ENCODE results near the gene RNFT2. TPM values are rescaled to one million over a fixed set of nuclear protein-coding genes. Genes with fewer than 3 reads are reported as not detected.

Gene RNFT2
- total RNA-seq, 1 experiment from 2014 or later = 29.5 TPM

DNA sequence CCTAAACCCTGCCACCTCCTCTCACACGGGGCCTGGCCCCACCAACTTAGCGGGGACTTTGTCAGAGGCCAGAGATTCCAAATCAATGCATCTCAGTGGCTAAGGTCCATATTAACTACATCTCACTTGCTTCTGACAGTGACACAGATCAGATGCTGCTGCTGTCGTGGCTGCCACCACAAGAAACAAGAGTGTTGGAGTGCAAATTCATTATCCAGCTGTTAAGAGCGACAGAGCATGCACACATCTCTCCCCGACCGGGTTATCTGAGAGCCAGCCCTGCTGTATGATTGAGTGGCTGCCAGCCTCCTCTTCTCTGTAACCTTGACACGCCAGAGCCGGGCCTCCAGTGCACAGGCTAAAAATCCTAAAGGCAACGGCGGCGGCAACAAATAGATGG, 40.4 kb upstream of the RNFT2 start:
- no peak for DNase-seq
- H3K27ac Mint-ChIP-seq = no peak overlapping the region
- peaks cover 0 to 4% (median 0%) of the 10 kb centered on the region in 3 experiments; a peak in 1 of 7 replicates for H3K36me3 Mint-ChIP-seq (ENCODE audit: insufficient read depth in 1 of 3, low read depth in 3 of 3)
- H3T11ph ChIP-seq (ENCODE audit: low read length) = no peak overlapping the region
- H3K79me1 ChIP-seq (ENCODE audit: insufficient read depth, low read depth, low read length, poor library complexity, severe bottlenecking) = no peaks in the 10 kb centered on the region
- no peak overlapping the region for H4K8ac ChIP-seq (replicated peaks; ENCODE audit: insufficient read length, low read depth, low read length)
- H3K18ac ChIP-seq (ENCODE audit: insufficient read length, low read depth, low read length) = no peak overlapping the region
- H3K4me2 ChIP-seq (ENCODE audit: insufficient read depth, insufficient read length, low read length) = no peak overlapping the region
- no peaks in the 10 kb centered on the region for H3K79me2 ChIP-seq (ENCODE audit: insufficient read depth, low read length)
- no peaks in the 10 kb centered on the region for H3K23me2 ChIP-seq (ENCODE audit: insufficient read length, low read depth, low read length, poor library complexity, severe bottlenecking)
- H3K56ac ChIP-seq (ENCODE audit: insufficient read length, low read depth, low read length) = no peak overlapping the region
- no peak overlapping the region for H3K9ac ChIP-seq (ENCODE audit: extremely low read depth, insufficient read length, low read length)
- WGBS (ENCODE audit: extremely low coverage, insufficient read length, low lambda C conversion rate) = no CpG with 5 or more reads among the region's 11 CpGs
- peaks cover 16% of the 10 kb centered on the region for H3K27me3 Mint-ChIP-seq (ENCODE audit: low read depth)
- H2BK15ac ChIP-seq (ENCODE audit: low read depth, low read length) = no peak overlapping the region
- H3K4me3 Mint-ChIP-seq = no peak overlapping the region
- TF ChIP-seq, protein P1, sequence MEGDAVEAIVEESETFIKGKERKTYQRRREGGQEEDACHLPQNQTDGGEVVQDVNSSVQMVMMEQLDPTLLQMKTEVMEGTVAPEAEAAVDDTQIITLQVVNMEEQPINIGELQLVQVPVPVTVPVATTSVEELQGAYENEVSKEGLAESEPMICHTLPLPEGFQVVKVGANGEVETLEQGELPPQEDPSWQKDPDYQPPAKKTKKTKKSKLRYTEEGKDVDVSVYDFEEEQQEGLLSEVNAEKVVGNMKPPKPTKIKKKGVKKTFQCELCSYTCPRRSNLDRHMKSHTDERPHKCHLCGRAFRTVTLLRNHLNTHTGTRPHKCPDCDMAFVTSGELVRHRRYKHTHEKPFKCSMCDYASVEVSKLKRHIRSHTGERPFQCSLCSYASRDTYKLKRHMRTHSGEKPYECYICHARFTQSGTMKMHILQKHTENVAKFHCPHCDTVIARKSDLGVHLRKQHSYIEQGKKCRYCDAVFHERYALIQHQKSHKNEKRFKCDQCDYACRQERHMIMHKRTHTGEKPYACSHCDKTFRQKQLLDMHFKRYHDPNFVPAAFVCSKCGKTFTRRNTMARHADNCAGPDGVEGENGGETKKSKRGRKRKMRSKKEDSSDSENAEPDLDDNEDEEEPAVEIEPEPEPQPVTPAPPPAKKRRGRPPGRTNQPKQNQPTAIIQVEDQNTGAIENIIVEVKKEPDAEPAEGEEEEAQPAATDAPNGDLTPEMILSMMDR (conservative IDR thresholded peaks at IDR 0.05) = no peak
- H3K4ac ChIP-seq (ENCODE audit: low read depth, low read length) = no peak overlapping the region
- no peak overlapping the region for H3K27ac ChIP-seq (ENCODE audit: insufficient read length, low read depth, low read length)
- H3K4me1 Mint-ChIP-seq = peaks cover 22 to 25% of the 10 kb centered on the region in 2 experiments
- no peaks in the 10 kb centered on the region for H3K27me3 ChIP-seq (ENCODE audit: insufficient read depth, low read length)
- no peak overlapping the region for H2BK20ac ChIP-seq (ENCODE audit: low read depth, low read length, poor library complexity, severe bottlenecking)
- no peaks in the 10 kb centered on the region for H3K9me3 ChIP-seq (ENCODE audit: control insufficient read depth, low read depth, low read length)
- peaks cover 2% of the 10 kb centered on the region; the same call in 1 of the 2 replicates for H3K4me1 ChIP-seq (ENCODE audit: insufficient read depth, low read length)
- no peak overlapping the region for H4K5ac ChIP-seq (ENCODE audit: insufficient read length, low read depth, low read length)
- no peak overlapping the region for H3K23ac ChIP-seq (ENCODE audit: insufficient read length, low read depth, low read length)
- no peak overlapping the region for H2BK12ac ChIP-seq (ENCODE audit: insufficient read length, low read depth, low read length)
- no peak overlapping the region for H2BK120ac ChIP-seq (ENCODE audit: low read depth, low read length, poor library complexity, severe bottlenecking)
- no peak overlapping the region for H3K14ac ChIP-seq (ENCODE audit: insufficient read depth, low read length)
- no peak overlapping the region for H2BK5ac ChIP-seq (ENCODE audit: insufficient read length, low read length)
- no peaks in the 10 kb centered on the region for H4K20me1 ChIP-seq (ENCODE audit: control insufficient read depth, insufficient read depth, insufficient read length)
- no peaks in the 10 kb centered on the region; a peak in 1 of 5 replicates for H3K9me3 Mint-ChIP-seq
- no peak overlapping the region for H2AFZ ChIP-seq (ENCODE audit: low read length)
- no peak overlapping the region for H4K91ac ChIP-seq (ENCODE audit: insufficient read length, low read depth, low read length)
- H2AK5ac ChIP-seq (ENCODE audit: insufficient read length, low read length) = no peak overlapping the region

Data from H9 (cell line).